Measurements from ENCODE around the gene PLGRKT. TPM values are rescaled to one million over a fixed set of nuclear protein-coding genes. Genes with fewer than 3 reads are reported as not detected.

The PLGRKT gene, protein sequence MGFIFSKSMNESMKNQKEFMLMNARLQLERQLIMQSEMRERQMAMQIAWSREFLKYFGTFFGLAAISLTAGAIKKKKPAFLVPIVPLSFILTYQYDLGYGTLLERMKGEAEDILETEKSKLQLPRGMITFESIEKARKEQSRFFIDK
- total RNA-seq (10 to 100 TPM; 23.2 to 26.6 TPM), polyA plus RNA-seq (ENCODE audit: insufficient read length in 6 of 6) (10 to 100 TPM; 18.9 to 28.2 (median 21.2) TPM)
- long read RNA-seq, donor 1, transcript PLGRKT-201 (6 exons, 932 nt): major isoform, 11 of 11 reads
- long read RNA-seq, donor 1, partial matches to known transcripts: 0 of 11 reads
- long read RNA-seq, donor 1, other reads (novel, unspliced or antisense): 0 of 11 reads
- long read RNA-seq, donor 2, transcript PLGRKT-201 (6 exons, 932 nt): major isoform, 15 of 15 reads
- long read RNA-seq, donor 2, partial matches to known transcripts: 0 of 15 reads
- long read RNA-seq, donor 2, other reads (novel, unspliced or antisense): 0 of 15 reads
- long read RNA-seq, donor 3, transcript PLGRKT-201 (6 exons, 932 nt): major isoform, 8 of 8 reads
- long read RNA-seq, donor 3, partial matches to known transcripts: 0 of 8 reads
- long read RNA-seq, donor 3, other reads (novel, unspliced or antisense): 0 of 8 reads
- long read RNA-seq, donor 4, transcript PLGRKT-201 (6 exons, 932 nt): major isoform, 15 of 31 reads
- long read RNA-seq, donor 4, partial matches to known transcripts: 8 of 31 reads
- long read RNA-seq, donor 4, other reads (novel, unspliced or antisense): 8 of 31 reads
- long read RNA-seq, donor 5, transcript PLGRKT-201 (6 exons, 932 nt): major isoform, 8 of 8 reads
- long read RNA-seq, donor 5, partial matches to known transcripts: 0 of 8 reads
- long read RNA-seq, donor 5, other reads (novel, unspliced or antisense): 0 of 8 reads
- long read RNA-seq, donor 6, transcript PLGRKT-201 (6 exons, 932 nt): major isoform, 16 of 16 reads
- long read RNA-seq, donor 6, partial matches to known transcripts: 0 of 16 reads
- long read RNA-seq, donor 6, other reads (novel, unspliced or antisense): 0 of 16 reads
- long read RNA-seq, donor 7, transcript PLGRKT-201 (6 exons, 932 nt): major isoform, 13 of 13 reads
- long read RNA-seq, donor 7, partial matches to known transcripts: 0 of 13 reads
- long read RNA-seq, donor 7, other reads (novel, unspliced or antisense): 0 of 13 reads
- long read RNA-seq, donor 8, transcript PLGRKT-201 (6 exons, 932 nt): major isoform, 10 of 11 reads
- long read RNA-seq, donor 8, partial matches to known transcripts: 0 of 11 reads
- long read RNA-seq, donor 8, other reads (novel, unspliced or antisense): 0 of 11 reads
- long read RNA-seq, donor 9: 0 reads
- long read RNA-seq, donor 10, transcript PLGRKT-201 (6 exons, 932 nt): major isoform, 17 of 22 reads
- long read RNA-seq, donor 10, partial matches to known transcripts: 0 of 22 reads
- long read RNA-seq, donor 10, other reads (novel, unspliced or antisense): 5 of 22 reads
- long read RNA-seq, donor 11, transcript PLGRKT-201 (6 exons, 932 nt): major isoform, 18 of 18 reads
- long read RNA-seq, donor 11, partial matches to known transcripts: 0 of 18 reads
- long read RNA-seq, donor 11, other reads (novel, unspliced or antisense): 0 of 18 reads
- long read RNA-seq, donor 12, transcript PLGRKT-201 (6 exons, 932 nt): major isoform, 11 of 11 reads
- long read RNA-seq, donor 12, partial matches to known transcripts: 0 of 11 reads
- long read RNA-seq, donor 12, other reads (novel, unspliced or antisense): 0 of 11 reads

DNA sequence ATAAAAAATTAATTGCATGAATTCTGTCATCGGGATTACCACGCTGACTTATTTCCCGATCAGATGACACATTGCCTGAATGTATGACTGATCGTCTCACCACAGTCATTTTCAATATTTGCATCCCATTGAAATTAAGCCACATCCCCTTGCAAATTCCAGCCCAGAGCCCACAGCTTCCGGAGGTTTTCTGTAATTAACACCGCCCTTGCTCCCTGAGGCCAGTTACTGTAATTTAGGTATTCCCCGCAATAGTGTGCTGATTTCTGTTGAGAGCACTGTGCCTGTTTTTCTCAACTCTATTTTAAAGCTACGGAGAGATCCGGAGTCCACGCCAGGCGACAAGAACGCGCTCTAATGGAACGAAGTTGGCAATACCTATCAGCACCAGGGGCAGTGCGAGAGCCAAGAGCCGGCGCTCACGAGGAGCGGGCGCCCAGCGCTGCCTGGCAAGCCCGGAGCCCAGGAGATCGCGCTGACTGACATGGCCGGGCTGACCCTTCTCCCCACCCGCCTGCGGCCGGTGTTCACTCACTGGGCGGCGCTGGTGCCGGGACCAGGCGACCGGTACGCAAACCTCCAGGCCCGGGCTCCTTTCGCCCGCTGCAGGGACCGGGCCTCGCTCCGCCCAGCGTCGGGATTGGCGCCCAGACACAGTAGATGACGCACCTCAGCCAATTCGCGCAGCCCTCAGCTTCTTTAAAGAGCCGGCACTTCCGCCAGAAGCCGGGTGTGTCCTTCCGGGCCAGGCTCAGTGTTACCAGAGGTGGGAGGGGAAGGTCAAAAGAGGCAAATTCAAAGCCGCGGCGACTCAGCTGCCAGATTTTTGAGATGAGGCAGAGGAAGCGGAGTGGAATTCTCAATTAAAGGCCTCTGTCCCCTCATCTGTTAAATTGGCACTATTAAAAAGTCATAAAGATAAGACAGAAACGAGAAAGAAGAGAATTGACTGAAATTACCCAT, at the start of gene PLGRKT:
PLGRKT (minus strand) TSS at position 672 of the 963 bp plus-strand sequence. CDS start 5,948 bp downstream, outside the sequence.
- H3K9me3 ChIP-seq: no peaks in the 10 kb centered on the region
- peak within 1 kb of the TSS; percentile 51 to 63 for H3K4me3 ChIP-seq
- TF ChIP-seq, protein P1, sequence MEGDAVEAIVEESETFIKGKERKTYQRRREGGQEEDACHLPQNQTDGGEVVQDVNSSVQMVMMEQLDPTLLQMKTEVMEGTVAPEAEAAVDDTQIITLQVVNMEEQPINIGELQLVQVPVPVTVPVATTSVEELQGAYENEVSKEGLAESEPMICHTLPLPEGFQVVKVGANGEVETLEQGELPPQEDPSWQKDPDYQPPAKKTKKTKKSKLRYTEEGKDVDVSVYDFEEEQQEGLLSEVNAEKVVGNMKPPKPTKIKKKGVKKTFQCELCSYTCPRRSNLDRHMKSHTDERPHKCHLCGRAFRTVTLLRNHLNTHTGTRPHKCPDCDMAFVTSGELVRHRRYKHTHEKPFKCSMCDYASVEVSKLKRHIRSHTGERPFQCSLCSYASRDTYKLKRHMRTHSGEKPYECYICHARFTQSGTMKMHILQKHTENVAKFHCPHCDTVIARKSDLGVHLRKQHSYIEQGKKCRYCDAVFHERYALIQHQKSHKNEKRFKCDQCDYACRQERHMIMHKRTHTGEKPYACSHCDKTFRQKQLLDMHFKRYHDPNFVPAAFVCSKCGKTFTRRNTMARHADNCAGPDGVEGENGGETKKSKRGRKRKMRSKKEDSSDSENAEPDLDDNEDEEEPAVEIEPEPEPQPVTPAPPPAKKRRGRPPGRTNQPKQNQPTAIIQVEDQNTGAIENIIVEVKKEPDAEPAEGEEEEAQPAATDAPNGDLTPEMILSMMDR (IDR thresholded peaks at IDR 0.05): no peak
- DNase-seq (peak; percentile 89 to 99 (median 96)), ATAC-seq (peak; percentile 97)
- intact Hi-C loops (cut with DNase I): no loop called here
- peak within 1 kb of the TSS; percentile 90 to 99 for H3K27ac ChIP-seq
- peaks cover 0 to 3% of the 10 kb centered on the region in 2 donors for H3K36me3 ChIP-seq
- H3K4me1 ChIP-seq: peaks cover 6 to 28% of the 10 kb centered on the region in 2 donors
- H3K27me3 ChIP-seq: no peaks in the 10 kb centered on the region

DNA sequence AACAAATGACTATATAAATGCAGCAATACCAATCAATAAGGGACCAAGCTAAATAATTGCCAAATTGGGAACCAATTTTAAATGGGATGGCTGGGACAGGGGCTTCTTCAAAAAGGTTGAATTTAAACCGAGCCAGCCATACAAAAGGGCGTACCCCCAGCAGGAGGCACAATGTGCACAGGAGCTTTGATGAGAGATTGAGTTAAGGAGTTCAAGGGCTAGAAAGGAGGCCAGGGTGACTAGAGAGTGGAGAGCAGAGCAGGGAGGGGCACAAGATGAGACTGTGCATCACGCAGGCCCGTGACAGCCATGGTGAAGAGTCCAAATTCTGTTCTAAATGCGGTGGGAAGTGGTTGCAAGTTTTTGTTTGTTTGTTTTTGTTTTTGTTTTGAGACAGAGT, 49.3 kb upstream of the PLGRKT start:
- intact Hi-C loops (cut with DNase I): no loop called here
- no peak for DNase-seq
- TF ChIP-seq, protein P1 (IDR thresholded peaks at IDR 0.05): no peak
- Histone ChIP-seq H3K27me3 (no peaks in the 10 kb centered on the region), H3K9me3 (no peaks in the 10 kb centered on the region), H3K27ac (no peak overlapping the region), H3K36me3 (no peaks in the 10 kb centered on the region), H3K4me1 (peaks cover 0 to 16% of the 10 kb centered on the region in 2 donors), H3K4me3 (no peak overlapping the region)
- no peak for ATAC-seq

DNA sequence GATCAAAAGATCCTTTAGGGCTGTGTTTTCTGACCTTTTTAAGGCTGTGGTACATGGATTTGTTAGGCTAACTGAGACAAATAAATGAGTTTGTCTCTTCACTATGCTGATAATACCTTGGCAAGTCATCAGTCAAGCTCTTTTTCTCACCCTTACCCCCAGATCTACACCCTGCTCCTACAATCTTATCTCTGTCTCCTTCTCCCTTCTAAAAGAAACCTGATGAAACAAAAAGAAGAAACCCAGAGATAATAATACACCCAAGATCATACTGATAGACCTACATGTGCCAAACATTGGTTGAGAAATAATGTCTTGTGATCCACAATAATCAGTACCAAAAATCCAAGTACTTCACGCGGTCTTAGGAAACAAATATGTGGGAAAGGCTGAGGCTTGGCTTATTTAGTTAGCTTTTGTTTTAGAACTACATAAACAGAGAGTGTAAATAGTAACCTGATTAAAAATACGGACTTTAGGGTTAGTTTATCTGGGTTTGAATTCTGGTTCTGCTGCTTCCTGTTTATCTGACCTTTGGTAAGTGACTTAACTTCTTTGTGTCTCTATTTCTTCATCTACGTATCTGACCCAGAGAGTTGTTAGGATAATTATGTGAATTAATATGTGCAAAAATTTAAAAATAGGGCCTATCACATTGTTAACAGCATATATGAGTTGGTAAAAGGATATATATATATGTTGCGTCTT, 47.8 kb upstream of the PLGRKT start:
- TF ChIP-seq, protein P1 (IDR thresholded peaks at IDR 0.05): no peak
- Histone ChIP-seq H3K27me3 (no peaks in the 10 kb centered on the region), H3K4me1 (peaks cover 0 to 16% of the 10 kb centered on the region in 2 donors), H3K4me3 (no peak overlapping the region), H3K27ac (no peak overlapping the region), H3K36me3 (no peaks in the 10 kb centered on the region), H3K9me3 (no peaks in the 10 kb centered on the region)
- ATAC-seq: no peak
- DNase-seq: no peak
- intact Hi-C loops (cut with DNase I): no loop called here
